ENCODE data around the gene PTPRA.

- peak in 4 of 6 experiments; percentile 30 to 49 (median 40) for TF ChIP-seq CTCF (IDR thresholded peaks at IDR 0.05)
- no peak for TF ChIP-seq POLR2A (IDR thresholded peaks at IDR 0.05)
Measured at GRCh38 chr20:3000852-3001523, 127.7 kb downstream of the PTPRA start.
